Gastroesophageal sphincter (tissue), 3 donors: ENCODE results near the gene MED12.

Experiments
- EP300 ChIP-seq: sonication (generic); formaldehyde crosslinking; IDR thresholded peaks from one replicate; pipeline ENCODE4 v1.6.1; 2017; ENCODE audit warnings: antibody characterized with exemption, mild to moderate bottlenecking
- POLR2A ChIP-seq, 2 donors: fragments of 450-650 bp; IDR thresholded peaks; one replicate each; pipeline ENCODE4 v1.6.1; 2017; ENCODE audit warnings: antibody characterized with exemption in 2 of 2, mild to moderate bottlenecking in 2 of 2, moderate library complexity in 1 of 2
- TF ChIP-seq, protein P1 (sequence below), 4 experiments: fragments of 200-600 bp in 2 of 4; fragments of 450-650 bp in 2 of 4; sonication (generic) in 1 of 4; IDR thresholded peaks; one replicate each; pipeline ENCODE4 v1.5.1; 2017 to 2019; ENCODE audit warnings: antibody characterized with exemption in 4 of 4, mild to moderate bottlenecking in 2 of 4, moderate library complexity in 2 of 4

- TF ChIP-seq, protein P1, sequence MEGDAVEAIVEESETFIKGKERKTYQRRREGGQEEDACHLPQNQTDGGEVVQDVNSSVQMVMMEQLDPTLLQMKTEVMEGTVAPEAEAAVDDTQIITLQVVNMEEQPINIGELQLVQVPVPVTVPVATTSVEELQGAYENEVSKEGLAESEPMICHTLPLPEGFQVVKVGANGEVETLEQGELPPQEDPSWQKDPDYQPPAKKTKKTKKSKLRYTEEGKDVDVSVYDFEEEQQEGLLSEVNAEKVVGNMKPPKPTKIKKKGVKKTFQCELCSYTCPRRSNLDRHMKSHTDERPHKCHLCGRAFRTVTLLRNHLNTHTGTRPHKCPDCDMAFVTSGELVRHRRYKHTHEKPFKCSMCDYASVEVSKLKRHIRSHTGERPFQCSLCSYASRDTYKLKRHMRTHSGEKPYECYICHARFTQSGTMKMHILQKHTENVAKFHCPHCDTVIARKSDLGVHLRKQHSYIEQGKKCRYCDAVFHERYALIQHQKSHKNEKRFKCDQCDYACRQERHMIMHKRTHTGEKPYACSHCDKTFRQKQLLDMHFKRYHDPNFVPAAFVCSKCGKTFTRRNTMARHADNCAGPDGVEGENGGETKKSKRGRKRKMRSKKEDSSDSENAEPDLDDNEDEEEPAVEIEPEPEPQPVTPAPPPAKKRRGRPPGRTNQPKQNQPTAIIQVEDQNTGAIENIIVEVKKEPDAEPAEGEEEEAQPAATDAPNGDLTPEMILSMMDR (IDR thresholded peaks at IDR 0.05): no peak
- TF ChIP-seq POLR2A (IDR thresholded peaks at IDR 0.05) (no peak), EP300 (no peak)
These were observed 52.9 kb downstream of the MED12 start for GRCh38 chrX:71171110-71171801.
